Measurements from ENCODE around the gene OR7D2. TPM values are rescaled to one million over a fixed set of nuclear protein-coding genes. Genes with fewer than 3 reads are reported as not detected.
A peak's percentile ranks its signal among the peaks of the same experiment; 100 is the strongest.

Gene OR7D2
- total RNA-seq = under 1 TPM; 0.08 to 0.57 TPM

DNA sequence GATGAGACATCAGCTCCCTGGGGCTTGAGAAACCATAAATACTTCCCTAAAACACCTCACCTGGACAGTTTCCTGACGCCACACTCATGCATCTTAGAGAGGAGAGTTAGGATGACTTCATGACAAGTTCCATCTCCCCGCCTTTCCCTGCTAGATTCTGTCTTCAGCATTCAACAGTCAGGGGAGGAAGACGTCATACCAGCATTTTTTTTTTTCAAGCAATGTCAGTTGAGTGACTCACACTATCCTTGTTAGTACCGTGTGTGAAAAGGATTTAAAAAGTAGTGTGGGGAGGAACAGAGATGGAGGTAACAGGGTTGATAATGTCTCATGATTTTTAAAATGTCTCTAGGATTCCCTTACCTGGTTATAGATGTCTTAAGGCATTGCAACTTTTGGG, at the start of gene OR7D2:
TSS of gene OR7D2 (plus strand) at position 79 of the 400 bp plus-strand sequence. CDS start 6,803 bp downstream, outside the sequence.
- Mint-ChIP-seq H3K27ac (no peak within 1 kb of the TSS), H3K36me3 (no peaks in the 10 kb centered on the region), H3K9me3 (peaks cover 0 to 5% of the 10 kb centered on the region in 2 donors)
- no peak for DNase-seq (ENCODE audit: low spot score in 2 of 2)
- no peak for ATAC-seq

DNA sequence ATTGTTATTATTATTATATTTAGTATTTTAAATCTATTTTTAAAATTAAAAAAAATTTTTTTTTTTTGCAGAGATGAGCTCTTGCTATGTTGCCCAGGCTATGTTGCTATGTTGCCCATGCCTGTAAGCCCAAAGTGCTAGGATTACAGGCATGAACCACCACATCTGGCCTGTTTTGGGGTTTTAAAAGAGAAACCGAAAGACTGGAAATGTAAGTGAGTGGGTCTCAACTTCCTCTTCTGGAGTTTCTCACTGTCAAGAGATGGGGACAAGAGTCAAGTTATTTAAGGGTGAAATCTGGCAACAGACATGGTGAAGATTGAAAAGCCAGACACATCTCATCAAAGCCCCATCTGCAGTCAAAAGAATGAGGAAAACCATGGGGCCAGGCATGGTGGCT, 47.8 kb upstream of the OR7D2 start:
- H3K36me3 Mint-ChIP-seq = no peaks in the 10 kb centered on the region
- no peaks in the 10 kb centered on the region for H3K9me3 Mint-ChIP-seq
- DNase-seq (ENCODE audit: low spot score in 2 of 2) (no peak), ATAC-seq (no peak)
- H3K27ac Mint-ChIP-seq = no peak overlapping the region

DNA sequence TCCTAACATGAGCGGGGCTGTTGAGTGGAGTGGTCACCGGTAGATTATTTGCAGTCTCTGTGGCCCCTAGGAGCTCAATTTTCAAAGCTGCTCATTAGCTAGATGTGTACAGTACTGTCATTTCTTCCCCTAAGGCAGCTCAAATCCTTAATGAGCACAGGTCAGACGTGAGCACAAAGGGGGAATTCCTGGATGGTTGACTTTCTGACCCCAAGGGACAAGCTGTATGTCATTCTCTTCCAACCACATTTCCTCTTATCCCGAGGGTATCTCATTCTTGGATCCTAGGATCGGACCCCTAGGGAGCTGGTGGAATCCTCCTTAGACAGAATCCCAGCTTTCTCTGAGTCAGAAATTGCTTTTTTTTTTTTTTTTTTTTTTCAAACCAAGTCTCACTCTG, 46.4 kb upstream of the OR7D2 start:
- DNase-seq (ENCODE audit: low spot score in 2 of 2) (no peak), ATAC-seq (no peak)
- Mint-ChIP-seq H3K9me3 (no peaks in the 10 kb centered on the region), H3K36me3 (no peaks in the 10 kb centered on the region), H3K27ac (no peak overlapping the region)

DNA sequence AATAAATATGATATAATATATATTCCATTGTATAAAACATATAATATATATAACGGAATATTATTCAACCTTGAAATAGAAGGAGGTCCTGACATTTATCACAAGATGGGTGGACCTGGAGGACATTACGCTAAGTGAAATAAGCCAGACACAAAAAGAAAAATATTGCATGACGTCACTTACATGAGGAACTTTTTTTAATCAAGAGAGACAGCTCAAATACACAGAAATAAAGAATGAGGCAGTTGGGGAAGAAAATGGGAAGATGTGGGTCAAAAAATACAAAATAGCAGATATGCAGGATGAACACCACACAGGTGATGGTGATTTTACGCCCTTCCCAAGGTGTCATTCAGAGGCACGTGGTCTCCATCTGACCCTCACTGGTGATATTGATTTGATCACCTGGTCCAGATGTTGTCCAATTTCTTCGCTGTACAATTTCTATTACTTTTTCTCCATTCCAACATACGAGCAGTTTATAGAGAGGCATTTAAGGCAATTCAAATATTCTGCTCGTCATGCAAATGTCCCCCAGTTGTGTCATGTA, 39.1 kb upstream of the OR7D2 start:
- DNase-seq (ENCODE audit: low spot score in 2 of 2) (no peak), ATAC-seq (peak in 1 of 2 donors; percentile 15)
- Mint-ChIP-seq H3K9me3 (peaks cover 3 to 6% of the 10 kb centered on the region in 2 donors), H3K27ac (peak overlapping the region; percentile 95), H3K36me3 (peaks cover 10 to 35% of the 10 kb centered on the region in 2 donors)

DNA sequence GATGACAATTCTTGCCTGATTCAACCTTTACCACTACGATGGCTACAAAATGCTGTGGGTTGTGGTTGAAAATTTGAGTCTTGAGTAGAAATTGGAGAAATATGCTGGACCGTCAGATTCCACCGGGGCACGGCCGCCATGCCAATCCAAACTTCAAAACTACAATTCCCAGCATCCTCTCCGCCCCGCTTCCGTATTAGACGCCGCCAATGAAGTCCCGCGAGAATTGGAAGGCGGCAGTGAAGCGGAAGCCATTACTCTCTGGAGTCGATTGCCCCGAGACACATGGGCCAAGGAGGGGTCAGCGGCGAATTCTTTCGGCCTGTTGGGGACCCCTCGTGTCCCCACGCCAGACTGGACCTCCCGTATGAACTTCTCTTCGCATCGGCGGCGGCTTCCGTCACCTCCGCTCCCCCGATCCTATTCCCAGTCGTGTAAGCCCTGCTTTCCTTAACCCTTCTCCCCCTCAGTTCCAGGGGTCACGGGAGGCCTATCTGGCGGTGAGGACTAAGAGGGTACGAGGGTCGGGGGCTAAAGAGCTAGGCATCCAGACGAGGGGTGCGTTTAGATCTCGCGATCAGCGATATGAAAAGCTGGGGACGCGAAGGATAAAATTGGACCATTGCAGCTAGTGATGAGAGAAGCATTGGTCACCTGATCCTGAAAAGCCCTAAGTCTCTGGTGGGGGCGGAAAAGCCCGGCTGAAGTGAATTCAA, 38.5 kb upstream of the OR7D2 start, which contains the start of gene ZNF317:
TSS of gene ZNF317 (plus strand) at position 239 of the 716 bp plus-strand sequence. CDS start 15,620 bp downstream, outside the sequence.
- ATAC-seq = peak; percentile 95 to 96
- peak; percentile 83 to 88 for DNase-seq (ENCODE audit: low spot score in 2 of 2)
- Mint-ChIP-seq H3K9me3 (peaks cover 5 to 9% of the 10 kb centered on the region in 2 donors), H3K36me3 (peaks cover 16 to 41% of the 10 kb centered on the region in 2 donors), H3K27ac (peak within 1 kb of the TSS; percentile 95)

DNA sequence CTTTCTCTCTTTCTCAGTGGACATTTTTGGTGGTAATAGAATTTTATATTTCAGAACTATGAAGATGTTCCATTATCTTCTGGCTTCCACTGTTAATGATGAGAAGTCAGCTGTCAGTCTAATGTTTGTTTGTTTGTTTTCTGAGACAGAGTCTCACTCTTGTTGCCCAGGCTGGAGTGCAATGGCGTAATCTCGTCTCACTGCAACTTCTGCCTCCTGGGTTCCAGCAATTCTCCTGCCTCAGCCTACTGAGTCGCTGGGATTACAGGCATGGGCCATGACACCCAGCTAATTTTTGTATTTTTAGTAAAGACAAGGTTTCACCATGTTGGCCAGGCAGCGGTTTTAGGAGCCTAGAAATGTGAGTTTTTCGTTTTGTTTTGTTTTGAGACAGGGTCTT, 33.9 kb upstream of the OR7D2 start:
- Mint-ChIP-seq H3K27ac (no peak overlapping the region), H3K9me3 (peaks cover 15 to 31% of the 10 kb centered on the region in 2 donors), H3K36me3 (peaks cover 51 to 87% of the 10 kb centered on the region in 2 donors)
- DNase-seq (ENCODE audit: low spot score in 2 of 2) (no peak), ATAC-seq (no peak)

DNA sequence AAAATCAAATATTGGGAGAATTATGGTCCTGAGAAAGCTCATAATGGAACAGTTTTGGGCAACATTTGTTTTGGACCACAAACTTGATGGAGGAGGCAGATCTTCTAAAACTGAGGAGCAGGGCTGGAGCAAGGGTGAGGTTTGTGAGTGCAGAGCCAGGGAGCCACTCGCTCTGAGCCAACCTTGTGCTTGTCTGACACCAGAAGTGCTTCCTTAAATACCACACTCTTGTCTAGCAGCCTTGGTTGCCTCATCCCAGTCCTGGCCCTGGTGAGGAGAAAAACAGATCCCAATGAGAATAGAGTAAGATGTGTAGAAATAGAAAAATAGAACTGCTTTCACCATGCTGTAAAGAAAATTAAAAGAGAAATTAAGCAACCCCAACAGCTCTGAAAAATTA, 31.9 kb upstream of the OR7D2 start:
- DNase-seq (ENCODE audit: low spot score in 2 of 2) (no peak), ATAC-seq (no peak)
- Mint-ChIP-seq H3K9me3 (peaks cover 25 to 49% of the 10 kb centered on the region in 2 donors), H3K36me3 (peaks cover 59 to 97% of the 10 kb centered on the region in 2 donors), H3K27ac (no peak overlapping the region)

DNA sequence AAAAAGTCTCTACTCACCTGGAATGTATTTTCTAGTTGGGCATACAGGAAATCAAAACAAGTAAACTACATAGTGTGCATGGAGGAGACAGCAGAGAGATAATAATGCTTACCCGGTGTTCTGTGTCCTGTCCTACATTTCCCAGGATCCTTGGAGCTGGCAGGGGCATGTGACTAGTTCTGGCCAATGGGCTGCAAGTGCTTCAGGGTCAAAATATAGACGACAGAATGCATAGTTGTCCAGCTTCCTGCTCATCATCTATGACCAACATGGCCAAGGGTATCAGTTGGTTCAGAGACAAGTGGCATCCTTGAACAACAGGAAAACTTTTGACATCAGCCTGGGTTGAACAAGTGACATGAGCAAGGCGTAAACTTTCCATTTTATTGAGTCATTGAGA, 30.1 kb upstream of the OR7D2 start:
- Mint-ChIP-seq H3K9me3 (peaks cover 25 to 58% of the 10 kb centered on the region in 2 donors), H3K36me3 (peaks cover 73 to 100% of the 10 kb centered on the region in 2 donors), H3K27ac (peak overlapping the region; percentile 46 to 66)
- DNase-seq (ENCODE audit: low spot score in 2 of 2) (no peak), ATAC-seq (no peak)

DNA sequence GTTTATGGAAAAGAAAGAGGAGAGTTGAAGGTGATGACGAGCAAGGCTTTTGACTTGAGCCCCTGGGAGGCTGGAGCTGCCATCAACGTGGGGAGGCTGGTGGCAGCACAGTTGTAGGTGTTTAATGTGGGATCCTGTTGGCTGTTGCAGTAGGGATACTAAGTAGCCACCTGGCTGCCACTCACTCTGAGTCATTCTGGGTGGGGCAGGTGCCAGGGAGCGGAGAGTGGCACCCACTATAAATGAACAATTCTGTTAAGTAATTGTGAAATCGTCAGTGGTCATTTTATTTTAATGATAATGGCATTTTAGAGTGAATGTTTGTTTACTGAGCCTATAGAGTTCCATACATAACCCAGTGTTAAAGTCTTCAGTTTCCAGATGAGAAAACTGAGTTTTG, 28.8 kb upstream of the OR7D2 start:
- DNase-seq (ENCODE audit: low spot score in 2 of 2) = no peak

DNA sequence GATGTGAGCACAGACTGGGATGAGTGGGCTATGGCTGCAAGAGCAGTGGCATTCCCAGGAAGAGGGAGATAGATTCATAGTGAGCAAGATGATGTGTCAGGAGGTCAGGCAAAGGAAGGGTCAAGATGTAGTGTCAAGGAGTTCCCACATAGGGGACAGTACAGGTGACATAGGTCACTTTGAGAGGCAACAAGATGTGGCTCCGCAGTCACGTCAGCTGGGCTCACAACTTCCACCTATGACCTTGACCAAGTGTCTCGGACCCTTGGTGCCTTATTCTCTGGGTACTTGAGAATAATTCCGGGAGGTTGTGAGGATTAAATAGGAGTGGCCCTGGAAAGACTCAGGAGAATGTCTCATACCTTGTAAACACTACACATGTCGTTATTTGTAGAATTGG, 28.1 kb upstream of the OR7D2 start:
- Mint-ChIP-seq H3K36me3 (peaks cover 76 to 100% of the 10 kb centered on the region in 2 donors), H3K27ac (no peak overlapping the region), H3K9me3 (peaks cover 17 to 65% of the 10 kb centered on the region in 2 donors)
- DNase-seq (ENCODE audit: low spot score in 2 of 2) (no peak), ATAC-seq (no peak)

More for the DNA sequence above, 28.8 kb upstream of the OR7D2 start:
- no peak for ATAC-seq
- peaks cover 21 to 62% of the 10 kb centered on the region in 2 donors for H3K9me3 Mint-ChIP-seq
- peaks cover 76 to 100% of the 10 kb centered on the region in 2 donors for H3K36me3 Mint-ChIP-seq
- H3K27ac Mint-ChIP-seq = peak overlapping the region; percentile 37 to 46

DNA sequence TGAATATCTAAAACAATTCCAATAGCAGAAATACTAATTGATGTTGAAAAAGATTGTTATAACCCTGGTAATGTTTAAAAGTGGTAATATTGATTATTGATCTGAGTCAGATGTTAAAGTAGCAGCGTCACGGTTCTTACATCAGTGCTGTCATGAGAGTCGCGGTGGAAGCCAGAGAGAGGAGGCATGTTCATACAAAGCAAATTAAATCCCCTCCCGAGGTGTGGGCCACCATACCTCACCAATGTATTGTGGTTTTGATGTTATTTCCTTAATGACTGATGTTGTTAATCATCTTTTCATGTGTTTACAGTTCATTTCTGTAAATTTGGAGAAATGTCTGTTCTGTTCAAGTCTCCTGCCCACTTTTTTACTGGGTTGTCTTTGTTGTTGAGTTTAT, 27.4 kb upstream of the OR7D2 start:
- no peak for DNase-seq (ENCODE audit: low spot score in 2 of 2)
- Mint-ChIP-seq H3K9me3 (peaks cover 17 to 64% of the 10 kb centered on the region in 2 donors), H3K36me3 (peaks cover 79 to 100% of the 10 kb centered on the region in 2 donors), H3K27ac (no peak overlapping the region)
- no peak for ATAC-seq

DNA sequence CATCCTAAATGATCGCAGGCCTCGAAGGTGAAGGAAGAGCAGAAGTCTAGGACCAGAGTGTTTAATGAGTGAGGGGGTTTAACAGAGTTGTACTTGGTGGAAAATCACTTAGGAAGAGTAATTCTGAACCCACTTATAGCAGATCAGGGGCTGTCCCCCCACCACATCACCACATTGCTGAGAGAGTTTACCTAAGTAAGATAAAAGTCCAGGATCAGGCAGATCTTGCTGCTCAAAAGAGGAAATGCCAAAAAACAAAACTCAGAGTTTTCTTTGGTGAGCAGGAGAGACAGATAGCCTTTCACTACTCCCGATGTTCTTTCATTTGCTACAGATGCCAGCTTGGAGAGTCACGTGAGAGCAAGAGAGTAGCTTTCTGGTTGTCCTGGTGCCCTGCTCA, 23.2 kb upstream of the OR7D2 start:
- peaks cover 16 to 53% of the 10 kb centered on the region in 2 donors for H3K9me3 Mint-ChIP-seq
- peaks cover 84 to 100% of the 10 kb centered on the region in 2 donors for H3K36me3 Mint-ChIP-seq
- H3K27ac Mint-ChIP-seq = peak overlapping the region; percentile 4 to 76
- no peak for DNase-seq (ENCODE audit: low spot score in 2 of 2)
- no peak for ATAC-seq

DNA sequence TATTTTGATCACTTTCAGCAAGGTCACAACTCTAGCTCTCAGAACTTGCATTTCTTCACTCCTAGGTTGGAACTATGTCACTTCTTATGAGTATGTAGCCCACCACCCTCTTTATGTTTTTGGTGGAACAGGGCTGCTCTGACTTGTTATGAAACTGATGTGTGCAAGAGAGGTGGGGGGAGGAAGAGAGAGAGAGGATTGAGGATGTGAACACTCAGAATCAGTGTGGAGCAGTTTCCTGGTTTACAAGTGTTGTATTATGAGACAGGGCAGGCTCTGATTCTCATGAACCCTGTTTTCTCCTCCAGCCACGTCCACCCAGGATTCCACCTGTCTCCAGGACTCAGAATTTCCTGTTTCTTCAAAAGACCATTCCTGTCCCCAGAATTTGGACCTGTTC, 22.5 kb upstream of the OR7D2 start:
- no peak for DNase-seq (ENCODE audit: low spot score in 2 of 2)
- Mint-ChIP-seq H3K36me3 (peaks cover 84 to 100% of the 10 kb centered on the region in 2 donors), H3K27ac (peak overlapping the region in 1 of 2 donors; percentile 44), H3K9me3 (peaks cover 15 to 53% of the 10 kb centered on the region in 2 donors)
- ATAC-seq = peak in 1 of 2 donors; percentile 18

DNA sequence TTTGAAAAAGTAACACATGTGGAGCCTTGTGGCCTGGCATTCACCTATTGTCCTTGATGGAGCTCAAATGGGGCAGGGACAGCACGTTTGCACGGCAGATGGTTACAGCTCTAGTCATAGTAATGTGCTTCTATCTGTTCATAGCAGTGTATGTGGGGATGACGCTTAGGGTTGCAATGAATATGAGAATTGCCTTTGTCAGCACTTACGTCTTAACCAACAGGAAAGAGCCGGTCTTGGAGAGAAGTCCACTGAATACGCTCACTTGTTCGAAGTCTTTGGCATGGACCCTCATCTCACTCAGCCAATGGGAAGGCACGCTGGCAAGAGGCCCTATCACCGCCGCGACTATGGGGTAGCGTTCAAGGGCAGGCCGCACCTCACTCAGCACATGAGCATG, 18.9 kb upstream of the OR7D2 start:
- Mint-ChIP-seq H3K9me3 (peaks cover 18 to 48% of the 10 kb centered on the region in 2 donors), H3K36me3 (peaks cover 89 to 100% of the 10 kb centered on the region in 2 donors), H3K27ac (no peak overlapping the region)
- DNase-seq (ENCODE audit: low spot score in 2 of 2) = no peak
- ATAC-seq = no peak

DNA sequence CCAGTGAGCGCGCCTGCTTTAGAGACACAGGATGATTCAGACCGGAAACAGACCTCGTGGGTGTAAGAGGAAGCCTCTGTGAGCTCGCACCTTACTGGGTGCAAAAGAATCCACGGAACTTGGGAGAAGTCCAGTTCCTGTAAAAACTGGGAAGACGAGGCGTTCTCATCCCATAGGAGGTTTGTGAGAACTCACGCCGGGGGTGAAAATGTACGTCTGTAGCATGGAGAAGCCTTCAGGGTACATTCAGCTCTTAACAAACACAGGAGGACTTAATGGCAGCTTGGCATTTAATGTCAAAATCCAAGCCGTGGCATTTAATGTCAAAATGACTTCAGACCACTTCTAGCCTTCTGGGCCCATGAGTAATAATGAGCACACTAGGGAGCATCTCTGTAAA, 17.4 kb upstream of the OR7D2 start:
- no peak overlapping the region for H3K27ac Mint-ChIP-seq
- H3K9me3 Mint-ChIP-seq = peaks cover 18 to 47% of the 10 kb centered on the region in 2 donors
- no peak for DNase-seq (ENCODE audit: low spot score in 2 of 2)
- ATAC-seq = no peak
- peaks cover 84 to 100% of the 10 kb centered on the region in 2 donors for H3K36me3 Mint-ChIP-seq

DNA sequence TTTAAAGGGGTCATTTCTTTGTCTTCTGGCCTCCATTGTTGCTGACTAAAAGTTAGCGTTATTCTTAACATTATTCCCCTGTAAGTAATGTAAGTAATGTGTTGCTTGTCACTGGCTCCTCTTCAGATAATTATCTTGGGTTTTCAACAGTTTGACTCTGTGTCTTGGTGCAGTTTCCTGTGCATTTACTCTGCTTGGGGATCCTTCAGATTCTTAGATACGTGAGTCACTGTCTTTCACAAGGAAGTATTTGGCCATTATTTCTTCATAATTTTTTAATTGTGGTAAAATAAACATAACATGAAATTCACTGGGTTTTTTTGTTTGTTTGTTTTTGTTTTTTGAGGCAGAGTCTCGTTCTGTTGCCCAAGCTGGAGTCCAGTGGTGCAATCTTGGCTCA, 13.5 kb upstream of the OR7D2 start:
- H3K9me3 Mint-ChIP-seq = peaks cover 14 to 57% of the 10 kb centered on the region in 2 donors
- H3K27ac Mint-ChIP-seq = no peak overlapping the region
- peaks cover 54 to 84% of the 10 kb centered on the region in 2 donors for H3K36me3 Mint-ChIP-seq
- ATAC-seq (no peak), DNase-seq (ENCODE audit: low spot score in 2 of 2) (no peak)

DNA sequence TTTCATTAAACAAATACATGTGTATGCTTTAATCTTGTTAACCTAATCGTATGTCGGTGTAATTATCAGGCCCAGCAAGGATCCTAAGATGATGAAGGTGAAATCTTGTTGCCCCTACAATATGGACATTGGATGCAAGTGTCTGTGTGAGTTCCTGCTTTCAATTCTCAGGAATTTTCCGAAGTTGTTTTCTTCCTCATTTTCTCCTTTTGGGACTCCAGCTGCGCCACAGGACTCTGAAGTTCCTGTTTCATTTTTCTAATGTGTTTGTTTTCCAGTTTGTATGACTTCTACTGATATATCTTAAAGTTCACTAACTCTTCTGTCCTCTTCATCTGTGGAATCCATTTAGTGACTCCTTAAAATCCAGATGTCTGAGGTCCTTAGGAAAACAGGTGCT, 11.9 kb upstream of the OR7D2 start:
- ATAC-seq = no peak
- Mint-ChIP-seq H3K27ac (no peak overlapping the region), H3K36me3 (peaks cover 39 to 68% of the 10 kb centered on the region in 2 donors)

More for the DNA sequence above, 11.9 kb upstream of the OR7D2 start:
- H3K9me3 Mint-ChIP-seq = peaks cover 6 to 44% of the 10 kb centered on the region in 2 donors
- DNase-seq (ENCODE audit: low spot score in 2 of 2) = no peak

Measured in activated naive CD4-positive, alpha-beta T cell treated with anti-CD3 and anti-CD28 coated beads, Interleukin-2, amount 50 U/mL, for 72 hours (primary cell).